Ammon's horn (tissue), 1 donor: Measurements from ENCODE around the gene CACNA2D3.

ENCODE experiments used
- DNase-seq: peaks from one replicate; pipeline ENCODE4 v3.0.0-alpha.2; 2016; ENCODE audit warnings: low spot score

The CACNA2D3 gene

GRCh38 chr3:55006244-55006676, 883.9 kb downstream of the CACNA2D3 start:
- no peak for DNase-seq

DNA sequence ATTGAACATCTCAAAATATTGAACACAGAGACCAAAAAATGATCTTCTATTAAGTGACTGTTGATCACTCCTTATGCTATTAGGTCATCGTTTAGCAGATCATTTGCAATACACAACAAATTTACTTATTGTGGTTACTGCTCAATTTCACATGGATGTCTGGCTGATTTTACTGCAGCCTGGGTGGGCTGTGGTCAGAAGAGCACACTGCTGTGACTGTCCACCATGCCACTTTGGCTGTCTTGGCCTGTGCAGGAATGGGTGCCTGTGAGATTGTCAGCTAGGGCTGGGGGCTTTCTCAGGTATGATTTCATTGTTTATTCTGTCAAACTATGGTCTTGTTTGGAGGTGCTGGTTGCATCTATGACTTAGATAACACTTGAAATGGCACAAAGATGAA, 885.6 kb downstream of the CACNA2D3 start:
- no peak for DNase-seq

- no peak for DNase-seq
These were observed 887.0 kb downstream of the CACNA2D3 start for GRCh38 chr3:55009372-55009771.

- DNase-seq = no peak
These were observed 889.7 kb downstream of the CACNA2D3 start for GRCh38 chr3:55012091-55012490.

DNA sequence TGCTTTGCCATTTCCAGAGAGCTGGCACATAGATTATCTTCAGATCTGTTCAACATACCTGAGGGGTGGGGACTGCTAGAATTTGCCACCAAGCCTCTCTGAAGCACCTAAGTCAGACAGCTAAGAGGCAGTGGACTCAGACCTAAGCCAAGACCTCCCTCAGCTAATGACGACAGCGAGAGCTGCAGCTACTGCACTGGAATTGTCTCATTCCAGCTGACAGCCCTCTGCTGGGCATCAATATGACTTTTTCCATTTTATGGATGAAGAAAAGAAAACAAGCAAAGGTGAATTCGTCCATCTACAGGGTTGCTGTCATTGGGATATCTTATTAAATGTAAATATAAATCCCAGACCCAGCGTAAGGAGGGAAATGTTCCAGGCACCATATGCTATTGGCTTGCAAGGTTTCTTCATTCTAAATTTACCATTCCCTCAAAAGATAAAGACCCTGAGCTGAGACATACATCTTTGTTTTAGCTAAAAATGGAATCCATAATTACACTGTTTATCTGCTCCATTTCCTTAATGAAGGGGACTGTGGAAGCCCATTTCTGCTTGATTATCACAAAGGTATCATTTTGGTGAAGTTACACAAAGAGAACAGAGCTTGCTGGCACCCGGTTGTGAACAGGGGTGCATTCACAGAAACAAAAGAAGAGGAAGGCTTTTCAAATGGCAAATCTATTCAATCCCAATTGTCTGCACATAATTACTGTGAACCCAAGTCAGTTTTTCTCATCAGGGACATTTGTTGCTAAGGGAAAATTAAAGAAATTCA, 891.0 kb downstream of the CACNA2D3 start:
- DNase-seq = peak; percentile 39

DNA sequence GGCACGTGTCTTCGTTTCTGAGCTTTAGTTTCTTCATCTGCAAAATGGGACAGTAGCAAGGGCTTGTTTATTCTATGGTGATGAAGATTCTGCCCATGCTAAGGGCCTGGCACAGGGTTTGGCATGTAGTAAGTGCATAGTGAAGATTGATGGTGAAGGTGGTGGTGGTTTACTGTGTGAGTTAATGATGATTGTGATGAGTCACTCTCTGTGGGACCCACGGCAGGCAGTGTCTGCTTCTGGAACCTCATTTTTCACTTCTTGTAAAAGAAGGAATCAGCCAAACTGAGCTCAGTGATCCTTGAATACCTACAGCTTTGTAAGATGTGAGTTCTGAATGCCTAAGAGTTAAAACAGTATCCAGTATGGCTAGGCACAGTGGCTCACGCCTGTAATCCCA, 891.7 kb downstream of the CACNA2D3 start:
- DNase-seq = no peak

DNA sequence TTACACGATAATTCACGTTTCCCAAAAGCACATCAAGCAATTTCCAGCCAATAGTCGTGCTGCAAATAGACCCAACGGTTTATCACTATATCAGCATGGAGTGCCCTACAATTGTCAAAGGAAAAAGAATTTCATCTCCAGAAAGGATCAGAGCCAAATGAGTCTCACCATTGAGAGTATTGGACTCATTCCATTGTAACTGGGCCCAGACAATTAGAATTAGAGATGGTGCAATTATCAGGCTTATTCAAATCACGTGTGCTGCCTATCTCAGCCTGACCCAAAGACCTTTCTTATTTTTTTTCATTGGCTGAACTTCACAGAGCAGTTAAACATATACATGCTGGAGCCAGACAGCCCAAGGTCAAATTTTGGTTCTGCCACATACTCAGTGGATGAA, 892.6 kb downstream of the CACNA2D3 start:
- no peak for DNase-seq

GRCh38 chr3:55017876-55018275, 895.5 kb downstream of the CACNA2D3 start:
- DNase-seq = no peak

GRCh38 chr3:55030938-55031337, 908.6 kb downstream of the CACNA2D3 start:
- DNase-seq = no peak

DNA sequence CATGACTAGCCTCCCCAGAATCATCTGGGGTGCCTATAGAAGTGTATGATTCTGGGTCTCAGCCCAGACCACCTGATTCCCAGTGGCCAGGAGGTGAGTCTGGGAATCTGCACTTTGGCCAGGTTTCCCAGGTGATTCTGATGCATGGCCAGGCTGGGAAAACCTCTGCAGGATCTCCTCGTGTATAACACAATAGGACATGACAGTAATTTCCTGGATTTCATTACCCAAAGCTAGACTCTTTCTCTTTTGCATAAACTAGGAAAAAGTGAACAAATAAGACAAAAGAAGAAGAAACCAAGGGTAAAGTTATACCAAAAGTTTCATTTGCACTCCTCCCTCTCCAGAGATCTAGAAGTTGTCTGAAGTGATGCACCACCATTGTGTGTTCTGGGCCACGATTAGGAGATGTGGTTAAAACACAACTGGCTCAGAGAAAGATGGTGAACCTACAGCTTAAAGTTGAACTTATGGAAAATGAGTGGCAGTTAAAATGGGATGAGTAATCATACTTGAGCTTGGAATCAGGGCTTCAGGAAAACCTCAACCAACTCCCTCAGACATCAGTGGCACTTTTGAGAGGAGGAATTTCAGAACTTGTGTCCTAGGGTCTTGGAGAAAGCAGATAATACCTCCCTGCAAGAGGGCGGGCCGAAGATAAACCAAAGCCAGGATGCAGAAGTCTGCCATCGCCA, 914.7 kb downstream of the CACNA2D3 start:
- no peak for DNase-seq

GRCh38 chr3:55042591-55042990, 920.2 kb downstream of the CACNA2D3 start:
- no peak for DNase-seq

- no peak for DNase-seq
These were observed 922.1 kb downstream of the CACNA2D3 start for GRCh38 chr3:55044486-55044885.

DNA sequence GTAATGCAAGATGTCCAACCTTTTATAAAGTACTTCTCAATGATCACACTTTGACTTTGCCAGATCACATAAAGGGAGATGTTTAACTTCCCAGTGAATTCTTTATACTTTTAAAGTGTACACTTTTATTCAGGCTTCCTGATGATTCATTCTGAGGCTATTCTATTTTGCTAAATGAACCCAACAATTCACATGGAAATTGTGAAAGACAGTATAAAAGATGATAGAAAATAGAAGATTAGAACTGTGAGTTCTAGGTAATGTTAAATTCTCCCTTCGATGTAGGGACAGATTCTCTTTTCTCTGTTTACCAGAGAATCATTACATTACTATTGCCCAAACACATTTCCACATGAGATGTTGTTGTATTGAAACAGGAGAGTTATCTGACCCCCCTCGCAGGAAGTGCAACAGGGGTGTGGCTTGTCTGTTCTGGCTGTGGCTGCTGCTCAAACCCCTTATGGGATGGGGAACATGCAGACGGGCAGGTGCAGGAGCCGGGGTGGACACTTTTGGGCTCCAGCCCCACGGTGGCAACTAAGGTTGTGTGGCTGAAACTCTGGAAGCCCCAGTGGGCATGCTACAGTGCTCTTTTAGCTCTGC, 936.8 kb downstream of the CACNA2D3 start:
- no peak for DNase-seq

GRCh38 chr3:55060896-55061719, 938.8 kb downstream of the CACNA2D3 start:
- no peak for DNase-seq

- no peak for DNase-seq
These were observed 939.3 kb downstream of the CACNA2D3 start for GRCh38 chr3:55061720-55062034.

GRCh38 chr3:55064164-55064563, 941.8 kb downstream of the CACNA2D3 start:
- DNase-seq = no peak

DNA sequence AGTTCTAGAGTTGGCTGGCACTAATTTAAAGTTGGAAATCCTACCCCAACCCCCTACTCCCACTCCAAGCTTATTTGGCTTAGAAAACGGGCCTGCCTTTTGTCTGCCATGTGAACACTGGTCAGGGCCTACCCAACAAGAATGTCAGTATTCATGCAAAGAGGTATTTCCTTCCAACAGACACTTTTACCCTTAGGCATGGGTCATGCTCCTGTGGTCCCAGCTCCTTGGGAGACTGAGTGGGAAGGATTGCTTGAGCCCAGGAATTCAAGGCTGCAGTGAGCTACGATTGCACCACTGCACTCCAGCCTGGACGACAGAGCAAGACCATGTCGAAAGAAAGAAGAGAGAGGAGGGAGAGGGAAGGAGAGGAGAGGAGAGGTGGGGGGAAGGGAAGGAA, 943.0 kb downstream of the CACNA2D3 start:
- no peak for DNase-seq

DNA sequence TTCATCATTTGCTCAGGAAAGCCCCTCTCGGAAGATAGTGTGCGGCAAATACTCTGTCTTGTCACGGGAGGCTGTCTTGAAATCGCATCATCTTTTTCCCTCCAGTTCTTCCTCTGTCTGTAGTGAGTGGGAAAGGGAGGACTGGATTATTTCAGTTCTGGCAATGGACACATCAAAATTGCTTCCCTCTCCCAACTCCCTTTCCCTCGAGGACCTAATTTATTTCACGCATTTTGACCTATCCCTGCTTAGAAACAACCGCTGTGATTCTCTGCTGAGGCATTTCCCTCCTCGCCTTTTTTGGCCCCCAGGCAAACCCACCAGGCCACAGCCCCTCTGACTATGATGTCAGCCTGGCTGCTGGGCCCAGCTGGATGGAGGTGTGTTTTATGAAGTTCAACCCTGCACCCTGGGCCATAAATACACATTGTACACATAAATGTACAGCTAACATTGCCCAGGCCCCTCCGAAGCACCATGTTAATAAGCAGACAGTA, 944.2 kb downstream of the CACNA2D3 start:
- DNase-seq = no peak

GRCh38 chr3:55069950-55070349, 947.6 kb downstream of the CACNA2D3 start:
- DNase-seq = no peak

- DNase-seq = no peak
These were observed 952.4 kb downstream of the CACNA2D3 start for GRCh38 chr3:55074796-55075195.

GRCh38 chr3:55075846-55076245, 953.5 kb downstream of the CACNA2D3 start:
- no peak for DNase-seq

DNA sequence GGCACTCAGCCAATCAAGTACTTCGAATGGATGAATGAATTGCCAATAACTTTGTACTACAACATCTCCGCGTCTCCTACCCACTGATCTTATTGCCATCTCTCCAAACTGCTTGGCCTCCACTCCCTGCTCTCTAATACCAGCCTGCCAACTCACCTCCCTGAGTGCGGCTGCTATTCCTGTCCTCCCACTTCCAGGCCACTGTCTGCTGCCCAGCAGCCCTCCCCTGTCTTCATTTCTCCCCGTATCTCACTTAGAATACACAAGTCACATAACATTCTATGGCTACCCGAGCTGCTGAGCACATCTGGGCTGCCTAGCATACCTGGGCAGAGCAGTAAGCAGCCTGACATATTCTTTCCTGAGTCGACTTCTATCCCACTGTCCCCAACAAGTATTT, 955.4 kb downstream of the CACNA2D3 start:
- no peak for DNase-seq
